Hematopoietic multipotent progenitor cell treated with erythropoietin and hydrocortisone succinate and interleukin-3 and kit ligand, for 15 days (in vitro differentiated cells): ENCODE results near the gene DEFB129.
"Not testable (repeated sequence)": the region's sequence is repeated elsewhere in the genome, so short reads cannot be mapped to it uniquely, and the experiment has no call there.

Experiments
- DNase-seq: peaks from one replicate; pipeline ENCODE4 v3.0.0-alpha.2; 2015; ENCODE audit warnings: low spot score

DEFB129 gene

DNA sequence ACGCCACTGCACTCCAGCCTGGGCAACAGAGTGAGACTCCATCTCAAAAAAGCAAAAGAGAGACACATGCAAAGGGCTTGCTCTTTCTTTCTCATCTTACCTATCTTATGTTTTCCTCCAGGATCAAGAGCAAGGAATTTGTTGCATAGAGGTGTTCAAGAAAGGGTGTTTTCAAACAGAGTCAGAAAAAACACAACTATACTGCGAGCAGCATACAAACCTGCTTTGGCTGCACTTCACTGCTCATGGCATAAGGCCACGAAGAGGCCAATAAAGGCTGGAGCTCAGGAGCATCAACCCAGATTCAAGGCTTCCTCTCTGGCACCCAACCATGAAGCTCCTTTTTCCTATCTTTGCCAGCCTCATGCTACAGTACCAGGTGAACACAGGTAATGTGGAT lies at the start of gene DEFB129:
Gene DEFB129 (plus strand): TSS at position 301 of the 400 bp plus-strand sequence. CDS start 31 bp downstream, at position 332.
- DNase-seq, result no peak

- no peak for DNase-seq
Measured at GRCh38 chr20:184288-184687, 42.8 kb upstream of the DEFB129 start.

GRCh38 chr20:187733-188132 lies 39.3 kb upstream of the DEFB129 start:
- DNase-seq, result no peak

DNA sequence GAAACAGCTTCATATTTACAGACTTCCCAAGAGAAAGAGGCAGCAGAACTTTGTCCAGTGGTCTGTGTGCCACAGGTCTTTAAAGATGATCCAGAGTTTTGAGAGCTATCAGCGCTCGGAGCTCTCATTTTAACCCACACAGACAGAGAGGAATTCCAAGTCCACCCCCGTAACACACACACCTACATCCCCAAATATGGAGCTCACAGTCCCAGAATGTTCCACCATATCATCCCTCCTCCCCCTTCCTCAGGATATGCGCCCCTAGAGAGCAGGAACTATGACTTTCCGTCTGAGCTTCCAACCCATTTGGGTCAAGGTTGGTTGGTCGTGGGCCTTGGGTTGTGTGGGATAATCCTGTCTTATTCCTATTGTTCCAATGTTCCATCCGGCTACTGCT lies 37.4 kb upstream of the DEFB129 start, which contains the start of gene DEFB128:
Gene DEFB128 (minus strand): TSS at position 101 of the 400 bp plus-strand sequence. CDS start 88 bp downstream, at position 13.
- DNase-seq, result no peak

DNA sequence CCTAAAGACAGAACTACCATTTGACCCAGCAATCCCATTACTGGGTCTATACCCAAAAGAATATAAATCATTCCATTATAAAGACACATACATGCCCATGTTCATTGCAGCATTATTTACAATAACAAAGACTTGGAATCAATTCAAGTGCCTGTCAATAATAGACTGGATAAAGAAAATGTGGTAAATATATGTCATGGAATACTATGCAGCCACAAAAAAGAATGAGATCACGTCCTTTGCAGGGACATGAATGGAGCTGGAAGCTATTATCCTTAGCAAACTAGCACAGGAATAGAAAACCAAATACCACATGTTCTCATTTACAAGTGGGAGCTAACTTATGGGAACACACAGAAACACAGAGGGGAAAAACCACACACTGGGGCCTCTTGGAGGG lies 28.8 kb upstream of the DEFB129 start:
- DNase-seq, result no peak

- DNase-seq, result no peak
Measured at GRCh38 chr20:199996-200395, 27.1 kb upstream of the DEFB129 start.

- not testable (repeated sequence) for DNase-seq
Measured at GRCh38 chr20:203630-204029, 23.4 kb upstream of the DEFB129 start.

DNA sequence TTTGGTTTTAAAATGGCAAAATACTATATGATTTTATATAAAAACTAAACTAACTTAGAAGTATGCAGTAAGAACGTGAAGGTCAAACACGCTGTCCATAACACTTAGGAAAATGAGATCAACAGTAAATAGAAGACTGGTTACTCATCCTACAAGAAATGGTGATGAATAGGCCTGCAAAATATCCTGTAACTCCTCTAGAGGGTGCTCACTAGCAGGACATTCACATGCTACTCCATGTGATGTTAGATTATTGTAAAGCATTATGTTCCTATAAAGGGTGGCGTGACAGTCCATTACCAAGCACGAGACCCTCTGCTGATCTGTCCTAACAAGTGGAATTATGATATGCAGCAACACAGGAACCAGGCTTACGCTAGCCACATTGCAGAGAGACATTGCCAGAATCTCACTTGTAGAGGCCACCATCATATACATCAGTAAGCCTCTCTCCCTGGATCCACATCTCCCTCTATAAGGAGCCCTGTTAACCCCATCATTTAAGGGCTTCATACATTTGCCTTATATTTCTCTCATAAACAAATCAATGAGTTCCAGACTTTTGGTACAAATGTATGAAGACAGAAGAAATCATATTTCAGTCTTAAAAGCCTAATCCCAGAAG lies 18.0 kb upstream of the DEFB129 start:
- peak; percentile 10 for DNase-seq

- no peak for DNase-seq
Measured at GRCh38 chr20:210809-211502, 16.1 kb upstream of the DEFB129 start.

DNA sequence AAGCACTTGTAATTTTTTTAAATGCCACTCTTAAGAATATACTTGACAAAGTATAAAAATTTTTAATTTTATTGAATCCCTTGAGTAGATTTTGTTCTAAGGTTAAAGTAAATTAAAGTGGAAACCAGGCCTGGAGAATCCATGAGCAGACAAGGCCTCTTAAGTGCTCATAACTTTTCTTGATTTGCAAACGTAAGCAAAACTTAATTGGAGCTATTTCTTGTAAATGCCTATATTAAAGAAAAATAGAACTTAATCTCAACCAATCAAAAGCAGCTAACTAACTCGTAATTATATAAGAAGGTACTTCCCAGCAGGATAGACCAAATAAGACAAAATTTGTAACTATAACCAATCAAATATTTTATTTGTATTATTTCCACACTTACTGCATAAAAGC lies 12.7 kb upstream of the DEFB129 start:
- DNase-seq, result no peak

DNA sequence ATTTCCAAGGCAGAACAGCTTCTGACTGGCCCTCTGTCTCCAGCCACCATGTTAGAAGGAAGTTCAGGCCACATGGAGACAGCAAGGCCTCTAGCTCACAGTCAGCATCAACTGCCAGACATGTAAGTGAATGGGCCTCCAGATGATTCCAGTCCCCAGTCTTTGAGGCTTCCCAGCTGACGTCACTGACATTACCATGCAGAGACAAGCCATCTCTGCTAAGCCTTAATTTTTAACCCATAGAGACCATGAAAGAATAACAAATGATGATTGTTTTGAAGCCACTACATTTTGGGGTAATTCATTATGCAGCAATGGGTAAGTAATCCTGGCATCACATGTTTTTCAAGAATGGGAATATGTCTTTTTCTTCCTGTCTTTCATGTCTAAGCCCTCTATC lies 11.3 kb upstream of the DEFB129 start:
- no peak for DNase-seq

- DNase-seq, result no peak
Measured at GRCh38 chr20:217266-217665, 9.8 kb upstream of the DEFB129 start.

DNA sequence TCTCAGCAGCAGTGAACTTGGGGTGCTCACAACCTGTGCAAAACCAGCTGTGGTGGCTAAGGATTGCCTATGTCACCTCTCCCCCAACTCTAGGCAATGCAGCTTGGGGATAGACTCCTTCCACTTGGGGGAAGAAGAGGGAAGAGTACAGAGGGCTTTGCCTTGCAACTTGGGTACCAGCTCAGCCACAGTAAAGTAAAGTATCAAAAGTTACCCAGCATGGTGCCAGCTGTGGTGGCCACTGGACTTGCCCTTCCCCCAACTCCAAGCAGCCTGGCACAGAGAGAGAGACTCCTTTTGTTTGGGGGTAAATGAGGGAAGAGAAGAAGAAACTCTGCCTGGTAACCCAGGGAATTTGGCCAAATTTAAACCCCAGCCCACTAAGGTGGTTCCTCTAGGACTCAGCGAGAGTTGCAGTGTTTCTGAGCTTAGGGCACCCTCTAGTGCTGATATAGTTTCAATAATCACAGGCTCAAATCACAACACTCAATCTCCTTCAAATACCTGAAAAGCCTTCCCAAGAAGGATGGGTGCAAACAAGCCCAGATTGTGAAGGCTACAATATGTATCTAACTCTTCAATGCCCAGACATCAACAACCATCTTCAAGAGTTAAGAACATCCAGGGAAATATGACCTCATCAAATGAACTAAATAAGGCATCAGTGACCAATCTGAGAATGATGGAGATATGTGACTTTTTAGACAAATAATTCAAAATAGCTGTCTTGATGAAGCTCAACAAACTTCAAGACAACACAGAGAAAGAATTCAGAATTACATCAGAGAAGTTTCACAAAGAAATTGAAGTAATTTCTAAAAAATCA lies 7.6 kb upstream of the DEFB129 start:
- no peak for DNase-seq

- DNase-seq, result no peak
Measured at GRCh38 chr20:221258-221830, 5.7 kb upstream of the DEFB129 start.

- DNase-seq, result not testable (repeated sequence)
Measured at GRCh38 chr20:225879-226278, 1.2 kb upstream of the DEFB129 start.

- no peak for DNase-seq
Measured at GRCh38 chr20:227439-228105, 514 bp downstream of the DEFB129 start.

DNA sequence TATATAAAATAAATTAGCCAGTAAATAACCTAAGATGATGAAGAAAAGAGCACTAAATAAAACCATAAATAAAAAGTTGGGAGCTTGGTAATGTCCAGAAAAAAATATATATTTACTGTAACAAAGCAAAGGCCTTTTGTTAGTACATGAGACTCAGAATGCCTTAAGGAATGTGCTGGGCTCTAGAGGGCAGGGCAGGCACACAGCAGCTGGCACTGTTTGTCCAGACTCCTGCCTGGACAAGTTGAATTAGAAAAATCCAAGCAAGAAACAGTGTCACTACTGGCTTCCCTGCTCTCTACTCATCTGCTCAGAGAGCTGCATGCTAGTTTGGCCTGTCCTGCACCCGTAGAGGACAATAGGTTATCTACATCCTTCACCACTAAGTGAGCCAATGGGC lies 8.8 kb downstream of the DEFB129 start:
- DNase-seq, result no peak

GRCh38 chr20:237489-237888 lies 10.4 kb downstream of the DEFB129 start:
- no peak for DNase-seq

DNA sequence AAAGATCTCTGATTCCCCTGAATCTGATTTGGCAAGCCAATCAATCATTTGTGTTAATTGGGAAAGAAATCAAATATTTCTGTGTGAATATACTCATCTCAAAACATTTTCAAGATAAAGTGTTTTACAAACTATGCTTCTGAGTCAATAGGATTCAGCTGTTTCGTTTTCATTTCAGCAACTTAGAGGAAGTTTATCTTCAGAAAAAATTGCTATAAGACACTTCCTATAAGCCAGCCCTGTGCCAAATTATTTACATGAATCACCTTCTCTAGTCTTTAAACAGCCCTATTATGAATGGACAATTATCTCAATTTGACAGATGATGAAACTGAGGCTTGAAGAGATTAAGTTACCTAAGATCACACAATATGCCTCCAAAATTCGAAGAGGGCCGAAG lies 10.9 kb downstream of the DEFB129 start:
- DNase-seq, result no peak

GRCh38 chr20:242905-243304 lies 15.8 kb downstream of the DEFB129 start:
- no peak for DNase-seq

DNA sequence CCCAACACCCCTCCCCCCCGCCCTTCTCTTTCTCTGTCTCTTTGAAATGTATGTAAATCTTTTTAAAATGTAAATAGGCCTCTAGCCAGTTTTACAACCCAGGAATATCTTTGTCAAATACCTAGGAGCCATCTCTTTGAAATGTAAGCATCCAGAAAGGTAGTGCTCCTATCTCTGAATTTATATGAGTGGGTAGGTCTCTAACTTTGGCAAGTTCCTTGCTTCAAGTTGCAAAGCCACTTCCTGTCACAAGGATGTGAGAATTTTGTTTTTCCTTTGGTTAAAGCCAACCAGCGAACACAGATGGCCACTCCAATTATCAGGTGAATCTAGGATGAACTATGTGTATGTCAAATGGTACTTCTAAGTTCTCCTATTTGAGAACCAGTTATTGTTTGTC lies 24.3 kb downstream of the DEFB129 start:
- DNase-seq, result no peak

DNA sequence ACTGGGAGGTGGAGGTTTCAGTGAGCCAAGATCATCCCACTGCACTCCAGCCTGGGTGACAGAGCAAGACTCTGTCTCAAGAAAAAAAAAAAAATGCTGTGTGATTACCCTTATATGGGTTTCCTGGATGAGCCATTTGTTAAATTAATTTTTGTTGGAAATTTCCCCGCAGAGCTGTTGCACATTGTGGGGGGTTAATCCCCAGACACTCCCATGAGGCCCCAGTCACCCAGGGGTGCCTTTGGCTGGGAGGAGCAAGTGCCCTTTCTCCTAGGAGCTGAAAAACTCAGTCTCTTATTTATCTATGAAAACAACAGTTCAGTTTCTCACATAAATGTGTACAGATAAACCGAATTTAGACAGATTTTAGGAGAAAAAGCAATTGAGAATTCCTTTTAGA lies 25.7 kb downstream of the DEFB129 start:
- no peak for DNase-seq
